ENCODE results near the gene HCST. TPM values are rescaled to one million over a fixed set of nuclear protein-coding genes. Genes with fewer than 3 reads are reported as not detected.

HCST gene
- total RNA-seq, 3 donors from 2014 or later: 4.6 to 8.2 (median 7.9) TPM

- Histone ChIP-seq H3K36me3 (ENCODE audit: low read depth) (no peaks in the 10 kb centered on the region), H3K4me3 (no peak overlapping the region), H3K4me1 (ENCODE audit: low read depth) (no peaks in the 10 kb centered on the region), H3K9me3 (no peaks in the 10 kb centered on the region)
- no peak for DNase-seq
- intact Hi-C loops (cut with DNase I, micrococcal nuclease): no loop called here
- ATAC-seq: no peak
- TF ChIP-seq CTCF (IDR thresholded peaks at IDR 0.05): no peak
These were observed 42.9 kb downstream of the HCST start for GRCh38 chr19:35945121-35945790.

GRCh38 chr19:35946203-35946602, 43.9 kb downstream of the HCST start:
- Histone ChIP-seq H3K36me3 (ENCODE audit: low read depth) (no peaks in the 10 kb centered on the region), H3K4me3 (no peak overlapping the region), H3K9me3 (no peaks in the 10 kb centered on the region), H3K4me1 (ENCODE audit: low read depth) (no peaks in the 10 kb centered on the region)
- DNase-seq (no peak), ATAC-seq (no peak)
- intact Hi-C loops (cut with DNase I, micrococcal nuclease): no loop called here
- no peak for TF ChIP-seq CTCF (IDR thresholded peaks at IDR 0.05)

GRCh38 chr19:35949131-35949530, 46.8 kb downstream of the HCST start:
- ATAC-seq: no peak
- no peak for TF ChIP-seq CTCF (IDR thresholded peaks at IDR 0.05)
- no peak for DNase-seq
- intact Hi-C loops (cut with DNase I, micrococcal nuclease): no loop called here
- Histone ChIP-seq H3K9me3 (no peaks in the 10 kb centered on the region), H3K4me3 (no peak overlapping the region), H3K4me1 (ENCODE audit: low read depth) (no peaks in the 10 kb centered on the region), H3K36me3 (ENCODE audit: low read depth) (no peaks in the 10 kb centered on the region)

Other genes starting within 250 kb of the HCST start
- gene UPK1A, start 236.0 kb upstream of the HCST start, total RNA-seq: not detected
- under 1 TPM in 1 of 3 donors, not detected in 2; 0.27 TPM for gene ZBTB32, start 198.0 kb upstream of the HCST start, total RNA-seq
- 10 to 100 TPM; 35.9 to 49.2 (median 37.5) TPM for gene KMT2B, start 184.5 kb upstream of the HCST start, total RNA-seq
- 10 to 100 TPM in 1 of 3 donors, 1 to 10 TPM in 2; 5.3 to 14.6 (median 8.2) TPM for gene IGFLR1, start 160.1 kb upstream of the HCST start, total RNA-seq
- 10 to 100 TPM; 19.7 to 32.4 (median 32.1) TPM for gene U2AF1L4, start 157.1 kb upstream of the HCST start, total RNA-seq
- gene PSENEN, start 156.9 kb upstream of the HCST start, total RNA-seq: 10 to 100 TPM; 56.7 to 92.1 (median 90.2) TPM
- gene LIN37, start 154.0 kb upstream of the HCST start, total RNA-seq: 10 to 100 TPM in 1 of 3 donors, 1 to 10 TPM in 2; 7.6 to 14.3 (median 8.6) TPM
- 100 to 1,000 TPM in 1 of 3 donors, 10 to 100 TPM in 1, 1 to 10 TPM in 1; 3.9 to 122 (median 22.9) TPM for gene HSPB6, start 145.5 kb upstream of the HCST start, total RNA-seq
- 10 to 100 TPM; 21.7 to 26.5 (median 26.0) TPM for gene PROSER3, start 144.4 kb upstream of the HCST start, total RNA-seq
- 10 to 100 TPM; 14.4 to 16.0 (median 14.6) TPM for gene ARHGAP33, start 127.0 kb upstream of the HCST start, total RNA-seq
- not detected for gene PRODH2, start 89.7 kb upstream of the HCST start, total RNA-seq
- gene NPHS1, start 50.0 kb upstream of the HCST start, total RNA-seq: under 1 TPM in 1 of 3 donors, not detected in 2; 0.09 TPM
- under 1 TPM in 1 of 3 donors, not detected in 2; 0.09 TPM for gene KIRREL2, start 45.6 kb upstream of the HCST start, total RNA-seq
- 10 to 100 TPM in 1 of 3 donors, 1 to 10 TPM in 2; 1.6 to 13.2 (median 1.9) TPM for gene APLP1, start 34.0 kb upstream of the HCST start, total RNA-seq
- gene NFKBID, start 2.0 kb upstream of the HCST start, total RNA-seq: 10 to 100 TPM in 2 of 3 donors, 1 to 10 TPM in 1; 8.7 to 16.6 (median 12.3) TPM
- gene TYROBP, start 5.8 kb downstream of the HCST start, total RNA-seq: 10 to 100 TPM; 15.7 to 50.2 (median 45.0) TPM
- gene LRFN3, start 33.8 kb downstream of the HCST start, total RNA-seq: 10 to 100 TPM; 10.5 to 14.0 (median 10.5) TPM
- gene SDHAF1, start 92.7 kb downstream of the HCST start, total RNA-seq: 10 to 100 TPM; 18.1 to 22.0 (median 19.1) TPM
- 1 to 10 TPM; 3.5 to 7.9 (median 6.9) TPM for gene SYNE4, start 106.3 kb downstream of the HCST start, total RNA-seq
- gene ALKBH6, start 111.7 kb downstream of the HCST start, total RNA-seq: 10 to 100 TPM; 20.2 to 24.1 (median 22.0) TPM
- 10 to 100 TPM in 1 of 3 donors, 1 to 10 TPM in 2; 4.6 to 68.9 (median 8.1) TPM for gene CLIP3, start 130.3 kb downstream of the HCST start, total RNA-seq
- gene THAP8, start 151.8 kb downstream of the HCST start, total RNA-seq: 10 to 100 TPM in 1 of 3 donors, 1 to 10 TPM in 2; 3.7 to 10.1 (median 4.4) TPM
- 1 to 10 TPM; 1.6 to 4.1 (median 1.9) TPM for gene WDR62, start 152.4 kb downstream of the HCST start, total RNA-seq
- not detected for gene OVOL3, start 208.6 kb downstream of the HCST start, total RNA-seq
- gene POLR2I, start 212.3 kb downstream of the HCST start, total RNA-seq: 10 to 100 TPM; 42.7 to 66.4 (median 47.4) TPM
- 100 to 1,000 TPM in 1 of 3 donors, 10 to 100 TPM in 2; 81.9 to 106 (median 90.8) TPM for gene TBCB, start 212.9 kb downstream of the HCST start, total RNA-seq
- gene CAPNS1, start 237.5 kb downstream of the HCST start, total RNA-seq: 100 to 1,000 TPM; 501 to 878 (median 756) TPM
- 100 to 1,000 TPM in 1 of 3 donors, 10 to 100 TPM in 1, 1 to 10 TPM in 1; 6.0 to 115 (median 11.3) TPM for gene COX7A1, start 249.9 kb downstream of the HCST start, total RNA-seq

Measured in mucosa of descending colon (tissue), 3 donors.